Measurements from ENCODE around the gene NCOA6. TPM values are rescaled to one million over a fixed set of nuclear protein-coding genes. Genes with fewer than 3 reads are reported as not detected.
"Not testable (repeated sequence)": the region's sequence is repeated elsewhere in the genome, so short reads cannot be mapped to it uniquely, and the experiment has no call there.

Gene NCOA6
- total RNA-seq, 4 donors from 2014 or later: 34.8 to 81.8 (median 44.2) TPM

- H3K9me3 ChIP-seq: no peaks in the 10 kb centered on the region
- TF ChIP-seq POLR2AphosphoS5 (IDR thresholded peaks at IDR 0.05): no peak
- TF ChIP-seq CTCF (IDR thresholded peaks at IDR 0.05): no peak
- TF ChIP-seq EP300 (IDR thresholded peaks at IDR 0.05; ENCODE audit: low read depth): no peak
- no peak for TF ChIP-seq POLR2A (IDR thresholded peaks at IDR 0.05)
- no peaks in the 10 kb centered on the region for H3K27me3 ChIP-seq
- no peak overlapping the region for H3K4me3 ChIP-seq
- H3K36me3 ChIP-seq: peaks cover 0 to 26% (median 9%) of the 10 kb centered on the region in 4 donors
- H3K4me1 ChIP-seq: no peaks in the 10 kb centered on the region
- H3K27ac ChIP-seq: no peak overlapping the region
- intact Hi-C loops (cut with DNase I; ENCODE audit: low total_unique reads) (no loop called here), in situ Hi-C loops (cut with MboI; ENCODE audit: low pct_ligation_motif_present in 1 of 4, low pct_unique_long_range_greater_than_20kb in 1 of 4, low sequenced_read_pairs in 3 of 4) (no loop called here)
- 93 to 100% methylated on average over 1 of the region's 1 CpG for WGBS, 2 donors (ENCODE audit: low coverage in 1 of 2)
- no peak for DNase-seq
These were observed 92.9 kb downstream of the NCOA6 start for GRCh38 chr20:34732523-34732922.

GRCh38 chr20:34729416-34729815, 96.0 kb downstream of the NCOA6 start:
- H3K27ac ChIP-seq: no peak overlapping the region
- no peak for TF ChIP-seq POLR2A (IDR thresholded peaks at IDR 0.05)
- no peak for TF ChIP-seq CTCF (IDR thresholded peaks at IDR 0.05)
- no peak for TF ChIP-seq EP300 (IDR thresholded peaks at IDR 0.05; ENCODE audit: low read depth)
- TF ChIP-seq POLR2AphosphoS5 (IDR thresholded peaks at IDR 0.05): no peak
- no peaks in the 10 kb centered on the region for H3K4me1 ChIP-seq
- in situ Hi-C loops (cut with MboI; ENCODE audit: low pct_ligation_motif_present in 1 of 4, low pct_unique_long_range_greater_than_20kb in 1 of 4, low sequenced_read_pairs in 3 of 4) (no loop called here), intact Hi-C loops (cut with DNase I; ENCODE audit: low total_unique reads) (no loop called here)
- peaks cover 0 to 51% (median 23%) of the 10 kb centered on the region in 4 donors for H3K36me3 ChIP-seq
- DNase-seq: no peak
- 93 to 96% methylated on average over 2 of the region's 2 CpGs for WGBS, 2 donors (ENCODE audit: low coverage in 1 of 2)
- H3K27me3 ChIP-seq: no peaks in the 10 kb centered on the region
- H3K4me3 ChIP-seq: no peak overlapping the region
- no peaks in the 10 kb centered on the region for H3K9me3 ChIP-seq

- Histone ChIP-seq H3K9me3 (no peaks in the 10 kb centered on the region), H3K4me3 (no peak overlapping the region), H3K36me3 (peaks cover 0 to 39% (median 18%) of the 10 kb centered on the region in 4 donors), H3K4me1 (no peaks in the 10 kb centered on the region), H3K27me3 (no peaks in the 10 kb centered on the region), H3K27ac (no peak overlapping the region)
- no peak for TF ChIP-seq CTCF (IDR thresholded peaks at IDR 0.05)
- no peak for TF ChIP-seq POLR2A (IDR thresholded peaks at IDR 0.05)
- no peak for TF ChIP-seq POLR2AphosphoS5 (IDR thresholded peaks at IDR 0.05)
- TF ChIP-seq EP300 (IDR thresholded peaks at IDR 0.05; ENCODE audit: low read depth): no peak
- intact Hi-C loops (cut with DNase I; ENCODE audit: low total_unique reads): no loop called here
- no peak for DNase-seq
- WGBS, 2 donors (ENCODE audit: low coverage in 1 of 2): 90 to 92% methylated on average over 2 to 3 of the region's 3 CpGs
- in situ Hi-C loops (cut with MboI; ENCODE audit: low pct_ligation_motif_present in 1 of 4, low pct_unique_long_range_greater_than_20kb in 1 of 4, low sequenced_read_pairs in 3 of 4): loop anchor here in 3 of 4 donors (25.0 kb wide), 2 partner anchors 162 to 412 kb away; partner anchors contain the start of genes MAP1LC3A (in 2 of the 3) and AHCY (in 1 of the 3)
These were observed 101.3 kb downstream of the NCOA6 start for GRCh38 chr20:34724172-34724571.

- H3K9me3 ChIP-seq; H3K4me3 ChIP-seq; intact Hi-C loops (cut with DNase I; ENCODE audit: low total_unique reads); H3K4me1 ChIP-seq; H3K27me3 ChIP-seq; H3K27ac ChIP-seq; DNase-seq: not testable (repeated sequence)
- peaks cover 0 to 35% (median 17%) of the 10 kb centered on the region in 4 donors for H3K36me3 ChIP-seq
- WGBS, 2 donors (ENCODE audit: low coverage in 1 of 2): 82 to 83% methylated on average over 3 of the region's 3 CpGs
- in situ Hi-C loops (cut with MboI; ENCODE audit: low pct_ligation_motif_present in 1 of 4, low pct_unique_long_range_greater_than_20kb in 1 of 4, low sequenced_read_pairs in 3 of 4): loop anchor here in 3 of 4 donors (25.0 kb wide), 2 partner anchors 160 to 410 kb away; partner anchors contain the start of genes MAP1LC3A (in 2 of the 3) and AHCY (in 1 of the 3)
These were observed 102.9 kb downstream of the NCOA6 start for GRCh38 chr20:34722560-34722959.

- TF ChIP-seq CTCF (IDR thresholded peaks at IDR 0.05) (no peak), POLR2A (IDR thresholded peaks at IDR 0.05) (no peak), POLR2AphosphoS5 (IDR thresholded peaks at IDR 0.05) (no peak), EP300 (IDR thresholded peaks at IDR 0.05; ENCODE audit: low read depth) (no peak)
- Histone ChIP-seq H3K9me3 (no peaks in the 10 kb centered on the region), H3K36me3 (peaks cover 0 to 22% (median 6%) of the 10 kb centered on the region in 4 donors), H3K27ac (no peak overlapping the region), H3K27me3 (no peaks in the 10 kb centered on the region), H3K4me1 (no peaks in the 10 kb centered on the region), H3K4me3 (no peak overlapping the region)
- no peak for DNase-seq
- WGBS, 2 donors (ENCODE audit: low coverage in 1 of 2): 55 to 63% methylated on average over 2 of the region's 2 CpGs
- intact Hi-C loops (cut with DNase I; ENCODE audit: low total_unique reads): no loop called here
- in situ Hi-C loops (cut with MboI; ENCODE audit: low pct_ligation_motif_present in 1 of 4, low pct_unique_long_range_greater_than_20kb in 1 of 4, low sequenced_read_pairs in 3 of 4): loop anchor here in 3 of 4 donors (25.0 kb wide), 2 partner anchors 158 to 408 kb away; partner anchors contain the start of genes MAP1LC3A (in 2 of the 3) and AHCY (in 1 of the 3)
These were observed 105.2 kb downstream of the NCOA6 start for GRCh38 chr20:34720266-34720665.

GRCh38 chr20:34719242-34720017, 106.0 kb downstream of the NCOA6 start:
- peaks cover 0 to 18% (median 4%) of the 10 kb centered on the region in 4 donors for H3K36me3 ChIP-seq
- in situ Hi-C loops (cut with MboI; ENCODE audit: low pct_ligation_motif_present in 1 of 4, low pct_unique_long_range_greater_than_20kb in 1 of 4, low sequenced_read_pairs in 3 of 4): loop anchor here in 3 of 4 donors (25.0 kb wide), 2 partner anchors 157 to 407 kb away; partner anchors contain the start of genes MAP1LC3A (in 2 of the 3) and AHCY (in 1 of the 3)
- H3K9me3 ChIP-seq; intact Hi-C loops (cut with DNase I; ENCODE audit: low total_unique reads); DNase-seq; H3K4me3 ChIP-seq; H3K27me3 ChIP-seq; H3K27ac ChIP-seq; H3K4me1 ChIP-seq: not testable (repeated sequence)
- WGBS, 2 donors (ENCODE audit: low coverage in 1 of 2): 79 to 90% methylated on average over 6 to 13 of the region's 13 CpGs

Measured in transverse colon (tissue), 4 donors.